Measurements from ENCODE around the gene CDH4.

DNA sequence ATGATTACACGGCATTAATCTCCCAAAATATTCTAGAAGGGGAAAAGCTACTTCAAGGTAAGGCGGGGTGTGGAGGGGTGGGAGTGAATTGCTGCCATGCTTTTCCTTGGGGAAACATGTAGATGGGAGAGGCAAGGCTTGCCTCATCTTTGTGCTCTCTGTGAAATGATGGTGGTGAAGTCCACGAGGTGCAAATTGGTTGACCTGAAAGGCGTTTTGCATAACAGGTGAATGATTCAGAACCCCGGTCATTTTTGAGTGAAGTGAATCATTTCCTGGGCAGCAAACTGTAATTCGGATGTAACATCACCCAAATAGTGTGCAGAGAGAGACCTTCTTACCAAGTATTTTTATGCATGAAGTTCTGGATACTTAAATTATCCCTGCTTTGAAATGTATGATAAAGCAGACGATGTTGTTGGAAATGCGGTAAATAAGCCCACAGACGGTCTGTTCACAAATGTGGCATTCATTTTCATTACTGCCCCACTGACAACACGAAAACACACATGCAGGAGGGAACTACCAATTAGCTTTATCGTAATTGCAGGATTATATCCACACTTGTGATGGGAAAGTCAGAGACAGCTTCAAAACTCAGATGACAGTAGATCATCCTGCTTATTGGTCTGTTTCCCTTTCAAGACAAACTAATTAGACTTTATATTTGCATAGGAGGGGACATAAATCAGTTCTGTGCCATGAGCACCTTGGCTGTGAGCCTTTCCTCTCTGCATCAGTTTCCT lies 3.0 kb downstream of the CDH4 start:
- no peak for TF ChIP-seq POLR2AphosphoS5 (IDR thresholded peaks at IDR 0.05)
- TF ChIP-seq, protein P1, sequence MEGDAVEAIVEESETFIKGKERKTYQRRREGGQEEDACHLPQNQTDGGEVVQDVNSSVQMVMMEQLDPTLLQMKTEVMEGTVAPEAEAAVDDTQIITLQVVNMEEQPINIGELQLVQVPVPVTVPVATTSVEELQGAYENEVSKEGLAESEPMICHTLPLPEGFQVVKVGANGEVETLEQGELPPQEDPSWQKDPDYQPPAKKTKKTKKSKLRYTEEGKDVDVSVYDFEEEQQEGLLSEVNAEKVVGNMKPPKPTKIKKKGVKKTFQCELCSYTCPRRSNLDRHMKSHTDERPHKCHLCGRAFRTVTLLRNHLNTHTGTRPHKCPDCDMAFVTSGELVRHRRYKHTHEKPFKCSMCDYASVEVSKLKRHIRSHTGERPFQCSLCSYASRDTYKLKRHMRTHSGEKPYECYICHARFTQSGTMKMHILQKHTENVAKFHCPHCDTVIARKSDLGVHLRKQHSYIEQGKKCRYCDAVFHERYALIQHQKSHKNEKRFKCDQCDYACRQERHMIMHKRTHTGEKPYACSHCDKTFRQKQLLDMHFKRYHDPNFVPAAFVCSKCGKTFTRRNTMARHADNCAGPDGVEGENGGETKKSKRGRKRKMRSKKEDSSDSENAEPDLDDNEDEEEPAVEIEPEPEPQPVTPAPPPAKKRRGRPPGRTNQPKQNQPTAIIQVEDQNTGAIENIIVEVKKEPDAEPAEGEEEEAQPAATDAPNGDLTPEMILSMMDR (IDR thresholded peaks at IDR 0.05 in 8 of 11, conservative IDR thresholded peaks at IDR 0.05 in 3 of 11): no peak
